ENCODE results near the gene MUC13.

The MUC13 gene

DNA sequence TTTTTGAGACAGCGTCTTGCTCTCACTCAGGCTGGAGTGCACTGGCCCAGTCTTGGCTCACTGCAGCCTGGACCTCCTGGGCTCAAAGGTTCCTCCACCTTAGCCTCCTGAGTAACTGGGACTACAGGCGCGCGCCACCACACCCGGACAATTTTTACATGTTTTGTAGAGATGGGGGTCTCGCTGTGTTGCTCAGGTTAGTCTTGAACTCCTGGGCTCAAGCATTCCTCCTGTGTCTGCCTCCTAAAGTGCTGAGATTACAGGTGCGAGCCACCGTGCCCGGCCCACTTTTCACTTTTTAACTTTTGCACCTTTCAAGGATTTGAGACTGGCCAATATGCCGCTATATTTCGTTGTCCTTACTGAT lies 46.6 kb downstream of the MUC13 start:
- DNase-seq (ENCODE audit: extremely low spot score), result no peak
- TF ChIP-seq ELF4 (IDR thresholded peaks at IDR 0.05) (no peak), TARDBP (IDR thresholded peaks at IDR 0.05) (no peak)
- ChIA-PET CTCF (interaction anchor here (1.9 kb wide), 1 partner anchor 13 kb away, joined by 6 read pairs; no protein-coding TSS in a partner anchor), POLR2A (interaction anchor here (1.0 to 1.4 kb wide), 2 partner anchors 8 to 80 kb away, joined by 3 to 6 read pairs; no protein-coding TSS in a partner anchor)

DNA sequence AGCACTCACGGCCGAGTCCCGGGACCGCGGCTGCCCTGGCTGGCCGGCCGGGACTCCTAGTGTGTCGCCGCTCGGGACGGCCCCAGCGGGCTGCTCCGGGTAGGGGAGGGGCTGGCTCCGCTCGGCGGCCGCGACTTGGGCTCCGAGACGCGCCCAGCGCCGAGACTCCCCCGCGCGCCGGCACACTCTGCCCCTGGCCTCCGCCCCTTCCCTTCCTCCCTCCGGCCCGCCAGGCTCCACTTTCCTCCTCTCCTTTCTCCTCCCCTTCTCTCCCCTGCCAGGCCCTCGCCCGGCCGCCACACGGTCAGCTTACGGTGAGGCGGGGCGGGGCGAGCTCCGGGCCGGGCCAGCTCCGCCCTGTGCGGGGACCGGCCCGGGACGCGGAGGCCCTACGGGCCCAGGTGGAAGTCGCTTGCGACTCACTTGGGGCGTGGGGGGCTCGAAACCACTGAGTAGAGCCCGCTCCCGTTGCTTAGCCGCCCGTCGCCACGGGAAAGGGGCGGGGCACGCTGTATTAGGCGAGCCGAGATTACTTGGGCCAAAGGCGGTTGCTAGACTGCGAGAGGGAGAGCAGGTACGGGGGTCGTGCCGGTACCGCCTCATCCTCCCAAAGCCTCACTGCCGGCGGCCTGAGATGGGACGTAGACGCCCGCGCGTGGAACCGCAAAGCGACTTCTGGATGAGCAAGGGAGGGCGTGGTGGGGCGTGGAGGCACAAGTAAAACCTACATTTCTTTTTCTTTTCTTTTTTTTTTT lies 47.2 kb downstream of the MUC13 start, which contains the start of gene ITGB5:
Gene ITGB5 (minus strand): TSS at position 189 of the 755 bp plus-strand sequence. CDS start 365 bp downstream, outside the sequence.
- CTCF ChIA-PET, result interaction anchor here (1.6 to 1.9 kb wide), 2 partner anchors 14 to 127 kb away, joined by 5 to 6 read pairs; no protein-coding TSS in a partner anchor
- POLR2A ChIA-PET, result interaction anchor here (0.6 to 1.4 kb wide), 4 partner anchors 9 to 79 kb away, joined by 3 to 6 read pairs (median 3); no protein-coding TSS in a partner anchor

DNA sequence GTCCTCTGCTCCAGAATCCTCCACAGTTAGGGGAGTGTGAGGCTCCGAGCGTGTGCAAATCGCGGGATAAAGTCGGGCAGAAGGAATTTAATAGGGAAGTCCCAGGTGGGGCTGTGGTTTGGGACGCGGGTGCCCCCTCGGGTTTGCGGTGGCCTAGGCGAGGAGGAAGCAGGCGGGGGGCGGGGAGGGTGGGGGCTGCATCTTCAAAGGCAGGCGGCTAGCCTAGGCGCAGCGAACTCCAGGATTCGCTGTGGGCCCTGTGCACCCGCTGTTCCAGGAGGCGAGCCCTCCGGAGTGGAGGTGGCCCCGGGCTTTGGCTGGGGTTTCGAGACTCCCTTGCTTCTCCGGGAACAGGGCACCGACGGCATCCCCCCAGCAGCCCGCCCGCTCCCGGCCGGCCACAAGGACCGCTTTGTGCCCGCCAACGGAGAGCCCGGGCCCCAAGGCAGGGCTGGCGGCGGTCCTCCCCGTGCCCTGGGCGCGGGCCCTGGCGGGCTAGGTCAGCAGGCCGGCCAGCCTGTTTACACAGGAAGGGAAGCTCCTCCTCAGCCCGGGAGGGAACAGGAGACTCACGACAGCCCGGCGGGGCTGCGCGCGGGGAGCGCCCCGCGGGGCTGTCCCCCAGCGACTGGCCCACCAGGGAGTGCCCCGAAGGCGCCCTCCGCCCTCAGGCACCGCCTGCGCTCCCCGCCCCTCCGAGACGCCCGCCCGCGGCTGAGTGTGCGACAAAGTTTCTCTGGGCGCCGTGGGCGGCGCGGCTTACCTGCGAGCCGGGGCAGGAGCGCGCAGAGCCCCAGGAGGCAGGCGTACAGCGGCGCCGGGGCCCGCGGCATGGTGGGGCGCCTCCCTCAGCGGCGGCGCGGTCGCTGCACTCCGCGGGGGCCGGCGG lies 48.1 kb downstream of the MUC13 start:
- POLR2A ChIA-PET, result interaction anchor here (0.6 to 1.4 kb wide), 4 partner anchors 9 to 78 kb away, joined by 3 to 6 read pairs (median 3); no protein-coding TSS in a partner anchor
- CTCF ChIA-PET, result interaction anchor here (0.6 to 1.9 kb wide), 3 partner anchors 15 to 548 kb away, joined by 3 to 6 read pairs (median 5); no protein-coding TSS in a partner anchor
- no peak for TF ChIP-seq TARDBP (IDR thresholded peaks at IDR 0.05)
- TF ChIP-seq FOXA1 (IDR thresholded peaks at IDR 0.05), result no peak
- TF ChIP-seq, protein P1, sequence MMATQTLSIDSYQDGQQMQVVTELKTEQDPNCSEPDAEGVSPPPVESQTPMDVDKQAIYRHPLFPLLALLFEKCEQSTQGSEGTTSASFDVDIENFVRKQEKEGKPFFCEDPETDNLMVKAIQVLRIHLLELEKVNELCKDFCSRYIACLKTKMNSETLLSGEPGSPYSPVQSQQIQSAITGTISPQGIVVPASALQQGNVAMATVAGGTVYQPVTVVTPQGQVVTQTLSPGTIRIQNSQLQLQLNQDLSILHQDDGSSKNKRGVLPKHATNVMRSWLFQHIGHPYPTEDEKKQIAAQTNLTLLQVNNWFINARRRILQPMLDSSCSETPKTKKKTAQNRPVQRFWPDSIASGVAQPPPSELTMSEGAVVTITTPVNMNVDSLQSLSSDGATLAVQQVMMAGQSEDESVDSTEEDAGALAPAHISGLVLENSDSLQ (IDR thresholded peaks at IDR 0.05), result no peak
- no peak for TF ChIP-seq FOXK2 (IDR thresholded peaks at IDR 0.05)
- TF ChIP-seq SP1 (IDR thresholded peaks at IDR 0.05), result no peak
- no peak for TF ChIP-seq NFRKB (IDR thresholded peaks at IDR 0.05)
- no peak for TF ChIP-seq HDGF (IDR thresholded peaks at IDR 0.05; ENCODE audit: borderline replicate concordance)
- no peak for TF ChIP-seq ARNT (IDR thresholded peaks at IDR 0.05)
- peak; percentile 42 for DNase-seq (ENCODE audit: extremely low spot score)

More for the DNA sequence above, 47.2 kb downstream of the MUC13 start, which contains the start of gene ITGB5:
- peak; percentile 72 for DNase-seq (ENCODE audit: extremely low spot score)
- TF ChIP-seq BHLHE40 (IDR thresholded peaks at IDR 0.05; ENCODE audit: borderline replicate concordance) (no peak), ARNT (IDR thresholded peaks at IDR 0.05) (no peak), FOXK2 (IDR thresholded peaks at IDR 0.05) (no peak), FOXA1 (IDR thresholded peaks at IDR 0.05) (no peak), TARDBP (IDR thresholded peaks at IDR 0.05) (no peak), NFRKB (IDR thresholded peaks at IDR 0.05) (no peak), SP1 (IDR thresholded peaks at IDR 0.05) (no peak), SUZ12 (IDR thresholded peaks at IDR 0.05) (no peak)
- TF ChIP-seq, protein P1 (IDR thresholded peaks at IDR 0.05), result no peak

DNA sequence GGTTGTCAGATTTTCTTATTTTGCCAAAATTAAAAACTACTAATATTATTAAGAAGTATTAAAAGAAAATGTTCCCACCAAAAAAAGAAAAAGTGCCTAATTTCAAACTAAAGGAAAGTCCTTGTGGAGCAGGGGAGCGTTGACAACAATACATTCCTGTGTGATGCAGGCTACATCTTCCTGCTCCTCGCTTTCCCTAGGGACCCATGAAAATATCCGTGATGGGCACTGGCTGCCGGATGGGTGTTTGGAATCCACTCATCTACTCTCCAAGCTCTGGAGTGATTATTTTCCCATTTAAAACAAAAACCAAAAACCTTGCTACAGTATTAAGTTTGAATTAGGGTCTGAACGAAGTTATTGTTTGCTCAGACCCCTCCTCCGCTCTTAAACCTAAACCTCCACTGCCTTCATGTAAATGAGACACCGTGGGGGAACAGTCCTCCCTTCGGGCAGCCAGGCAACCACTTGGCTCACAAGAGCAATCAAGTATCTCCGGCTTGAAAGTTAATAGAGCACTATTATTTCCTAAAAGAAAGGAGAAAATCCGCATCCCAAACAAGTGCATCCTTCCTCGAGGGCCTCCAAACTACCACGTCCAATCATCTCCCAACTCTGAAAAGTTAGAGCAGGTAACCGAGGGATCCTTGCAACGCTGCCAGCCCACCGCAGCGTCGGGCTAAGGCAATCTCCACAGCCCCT lies 48.9 kb downstream of the MUC13 start:
- TF ChIP-seq LEF1 (IDR thresholded peaks at IDR 0.05; ENCODE audit: borderline replicate concordance) (no peak), ELF4 (IDR thresholded peaks at IDR 0.05) (no peak), ZNF384 (IDR thresholded peaks at IDR 0.05) (no peak), HDGF (IDR thresholded peaks at IDR 0.05; ENCODE audit: borderline replicate concordance) (no peak), BHLHE40 (IDR thresholded peaks at IDR 0.05; ENCODE audit: borderline replicate concordance) (no peak), L3MBTL2 (conservative IDR thresholded peaks at IDR 0.05) (no peak), FOXK2 (IDR thresholded peaks at IDR 0.05) (no peak), FOXA1 (IDR thresholded peaks at IDR 0.05) (no peak), SP1 (IDR thresholded peaks at IDR 0.05) (no peak), FOXM1 (IDR thresholded peaks at IDR 0.05; ENCODE audit: borderline replicate concordance) (no peak), ARNT (IDR thresholded peaks at IDR 0.05) (no peak), TARDBP (IDR thresholded peaks at IDR 0.05) (no peak), CTBP1 (IDR thresholded peaks at IDR 0.05; ENCODE audit: borderline replicate concordance) (no peak), SUZ12 (IDR thresholded peaks at IDR 0.05) (no peak), NFRKB (IDR thresholded peaks at IDR 0.05) (no peak)
- TF ChIP-seq, protein P1 (IDR thresholded peaks at IDR 0.05), result no peak
- no peak for DNase-seq (ENCODE audit: extremely low spot score)
- POLR2A ChIA-PET, result no interaction called here
- CTCF ChIA-PET, result interaction anchor here (1.6 kb wide), 1 partner anchor 125 kb away, joined by 5 read pairs; no protein-coding TSS in a partner anchor

DNA sequence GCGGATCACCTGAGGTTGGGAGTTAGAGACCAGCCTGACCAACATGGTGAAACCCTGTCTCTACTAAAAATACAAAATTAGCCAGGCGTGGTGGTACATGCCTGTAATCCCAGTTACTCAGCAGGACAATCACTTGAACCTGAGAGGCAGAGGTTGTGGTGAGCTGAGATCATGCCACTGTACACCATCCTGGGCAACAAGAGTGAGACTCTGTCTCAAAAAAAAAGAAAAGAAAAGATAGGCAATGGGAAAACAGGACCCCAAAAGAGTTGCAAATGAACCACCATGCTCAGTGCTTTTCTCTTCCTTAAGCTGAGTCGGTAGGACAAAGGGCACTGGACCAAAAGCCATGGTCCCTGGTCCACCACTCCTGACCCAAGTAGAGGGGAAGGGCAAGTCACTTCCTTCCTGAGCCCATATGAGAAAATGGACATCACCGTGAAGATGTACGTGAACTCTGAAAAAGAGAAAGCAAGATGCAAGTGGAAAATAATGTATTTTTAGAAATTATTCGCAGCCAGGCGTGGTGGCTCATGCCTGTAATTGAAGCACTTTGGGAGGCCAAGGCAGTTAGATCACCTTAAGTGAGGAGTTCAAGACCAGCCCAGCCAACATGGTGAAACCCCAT lies 50.0 kb downstream of the MUC13 start:
- no peak for DNase-seq (ENCODE audit: extremely low spot score)
- TF ChIP-seq SUZ12 (IDR thresholded peaks at IDR 0.05) (no peak), LEF1 (IDR thresholded peaks at IDR 0.05; ENCODE audit: borderline replicate concordance) (no peak), FOXM1 (IDR thresholded peaks at IDR 0.05; ENCODE audit: borderline replicate concordance) (no peak), TARDBP (IDR thresholded peaks at IDR 0.05) (no peak)
- CTCF ChIA-PET, result no interaction called here
- POLR2A ChIA-PET, result no interaction called here

Measured in HEK293T (cell line).